CD4-positive, alpha-beta T cell treated with Interleukin-17A for 4 hours (primary cell): ENCODE data around the gene INHBB.

ENCODE experiments used
- DNase-seq: peaks from one replicate; pipeline ENCODE4 v3.0.0-alpha.2; 2020; ENCODE audit warnings: mixed read lengths

Gene INHBB

DNA sequence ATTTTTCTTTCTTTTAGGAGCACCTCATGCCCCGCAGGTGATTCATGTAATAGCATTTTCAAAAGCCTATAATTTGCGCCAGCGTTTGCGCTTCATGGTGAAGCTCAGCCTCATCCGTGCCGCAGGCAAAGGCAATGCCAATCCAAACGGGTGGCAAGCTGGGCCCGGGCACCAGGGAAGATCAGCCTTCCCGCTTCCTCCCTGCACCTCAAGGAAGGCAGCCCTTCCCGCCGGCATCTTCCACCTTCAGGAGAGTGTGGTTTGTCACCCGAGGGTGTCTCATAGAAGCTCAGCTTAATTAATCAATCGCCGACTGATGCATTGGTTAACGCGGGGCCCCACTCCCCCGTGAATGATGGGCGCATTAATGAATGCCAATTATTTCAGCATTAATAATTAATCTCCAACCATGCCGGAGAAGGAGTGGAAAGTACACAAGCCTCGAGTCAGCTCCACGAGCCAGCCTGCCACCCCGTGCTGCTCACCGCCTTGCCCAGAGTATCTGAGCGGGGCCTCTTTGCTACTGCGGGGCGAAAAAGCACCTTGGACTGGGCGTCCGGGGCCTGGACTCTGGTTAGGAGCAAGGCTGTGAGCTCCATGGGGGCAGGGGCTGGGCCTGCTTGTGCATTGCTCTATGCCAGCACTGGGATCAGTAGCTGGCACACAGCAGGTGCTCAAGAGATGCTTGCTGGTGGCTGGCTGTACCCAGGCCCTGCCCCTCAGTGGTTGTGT is 13.0 kb downstream of the INHBB start:
- no peak for DNase-seq

DNA sequence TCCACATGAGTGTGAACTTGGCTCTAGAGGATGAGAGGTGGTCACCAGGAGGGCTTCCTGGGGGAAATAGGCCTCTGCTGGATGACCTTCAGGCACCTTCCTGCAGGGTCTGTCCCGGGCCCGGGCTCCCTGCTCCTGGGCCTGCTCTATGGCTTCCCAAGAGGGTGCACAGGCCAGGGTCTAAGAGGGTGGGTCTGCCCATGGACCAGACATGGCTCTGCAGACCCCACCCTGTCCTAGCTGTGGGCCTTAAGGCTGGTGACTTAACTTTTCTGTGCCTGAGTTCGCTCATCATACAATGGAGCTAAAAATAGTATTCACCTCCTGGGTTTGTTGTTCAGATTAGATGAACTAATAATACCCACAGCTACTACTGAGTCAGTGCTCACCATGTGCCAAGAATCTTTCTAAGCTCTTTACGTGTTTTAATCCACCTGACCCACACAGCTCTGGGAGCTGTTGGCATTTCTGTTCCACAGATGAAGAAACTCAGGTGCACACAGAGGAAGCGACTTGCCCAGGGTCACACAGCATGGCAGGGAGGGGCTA is 14.4 kb downstream of the INHBB start:
- no peak for DNase-seq

DNA sequence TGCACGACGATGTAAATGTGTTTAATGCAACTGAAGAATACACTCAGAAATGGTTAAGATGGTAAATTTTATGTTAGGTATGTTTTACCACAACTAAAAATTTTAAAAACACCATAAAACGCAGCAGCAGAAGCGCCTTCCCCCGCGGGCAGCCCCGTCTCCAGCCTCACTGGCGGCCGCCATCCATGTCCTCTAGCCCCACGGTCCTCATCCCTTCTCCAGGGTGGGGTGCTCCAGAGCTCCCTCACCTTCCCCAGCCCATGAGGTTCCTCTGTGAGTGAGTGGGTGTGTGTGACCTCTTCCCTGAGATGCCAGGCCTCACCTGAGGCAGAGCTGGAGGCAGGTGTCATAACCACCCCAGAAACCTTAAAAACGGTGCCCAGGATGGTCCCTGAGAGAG is 17.0 kb downstream of the INHBB start:
- DNase-seq = no peak

DNA sequence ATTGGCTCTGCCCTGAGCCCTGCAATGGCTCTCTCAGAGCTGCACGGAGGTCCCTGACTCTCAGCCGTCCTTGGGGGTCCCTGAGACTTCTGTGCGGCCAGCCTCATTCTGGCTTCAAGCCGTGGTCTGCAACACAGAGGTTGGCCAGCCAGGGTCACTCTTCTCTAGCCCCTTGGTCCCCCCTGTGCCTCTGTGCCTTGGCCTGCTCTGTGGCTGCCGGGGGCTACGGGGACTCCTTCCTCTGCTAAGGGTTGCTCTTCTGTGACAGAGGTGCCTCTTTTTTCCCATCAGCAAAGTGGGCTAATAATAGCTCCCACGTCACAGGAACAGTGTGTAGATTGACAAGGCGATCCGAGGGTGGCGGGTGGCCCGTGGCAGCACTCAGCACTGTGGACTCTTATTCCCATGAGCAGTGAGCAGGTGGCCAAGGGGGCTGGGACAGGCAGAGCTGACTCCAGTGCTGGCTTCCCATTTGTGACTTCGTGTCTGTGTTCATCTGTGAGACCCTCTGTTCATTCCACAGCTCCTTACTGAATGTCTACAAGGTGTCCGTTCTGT is 19.4 kb downstream of the INHBB start:
- no peak for DNase-seq

DNA sequence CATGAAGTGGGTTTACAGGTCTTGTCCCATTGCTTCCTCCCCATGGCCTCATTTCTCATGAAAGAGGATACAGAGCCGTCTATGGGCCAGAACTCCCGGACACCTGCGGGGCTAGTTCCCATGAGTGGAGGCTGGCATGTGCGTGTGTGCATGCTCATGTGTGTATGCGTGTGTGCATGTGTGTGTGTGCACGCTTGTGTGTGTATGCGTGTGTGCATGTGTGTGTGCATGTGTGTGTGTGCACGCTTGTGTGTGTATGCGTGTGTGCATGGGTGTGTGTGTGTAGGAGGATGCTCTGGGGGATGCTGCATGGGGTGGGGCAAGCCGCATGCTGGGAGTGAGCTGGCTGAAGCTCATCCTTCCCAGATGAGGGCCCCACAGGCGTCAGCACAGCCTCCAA is 20.8 kb downstream of the INHBB start:
- DNase-seq = no peak

DNA sequence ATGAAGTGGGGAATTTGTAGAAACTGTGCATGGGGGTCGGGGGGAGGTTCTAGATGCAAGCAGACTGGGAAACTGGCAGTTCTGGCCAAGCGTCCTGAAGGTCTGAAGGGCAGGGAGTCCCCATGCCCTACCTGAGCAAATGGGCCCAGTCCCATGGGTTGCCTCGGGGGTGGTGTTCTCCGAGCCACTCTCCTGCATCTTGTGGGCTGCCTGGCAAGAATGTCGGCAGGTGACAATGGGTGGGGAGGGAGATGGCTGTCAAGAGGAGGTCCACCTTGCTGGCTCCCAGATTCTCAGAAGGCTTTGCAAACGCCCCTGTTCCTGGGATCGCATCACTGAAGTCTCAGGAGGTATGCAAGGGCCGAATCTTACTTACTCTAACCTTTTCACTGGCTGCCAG is 21.3 kb downstream of the INHBB start:
- no peak for DNase-seq

DNA sequence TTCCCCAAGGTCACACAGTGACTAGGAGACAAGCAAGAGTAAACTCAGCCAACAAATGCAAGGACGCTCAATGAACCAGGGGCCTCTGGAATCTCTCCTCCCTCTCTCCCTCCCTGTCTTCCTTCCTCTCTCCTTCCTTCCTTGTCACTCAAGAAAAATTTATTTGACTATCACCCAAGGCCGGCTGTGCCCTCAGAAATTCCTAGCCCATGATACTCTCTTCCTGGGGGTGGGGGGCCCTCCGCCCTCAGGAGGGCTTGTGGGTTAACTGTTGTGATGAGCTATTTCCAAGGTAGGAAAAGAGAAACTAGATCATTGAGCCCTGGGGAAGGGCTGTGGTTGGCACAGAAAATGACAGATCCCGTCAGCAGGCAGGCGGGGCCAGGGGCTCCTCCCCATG is 21.7 kb downstream of the INHBB start:
- no peak for DNase-seq

DNA sequence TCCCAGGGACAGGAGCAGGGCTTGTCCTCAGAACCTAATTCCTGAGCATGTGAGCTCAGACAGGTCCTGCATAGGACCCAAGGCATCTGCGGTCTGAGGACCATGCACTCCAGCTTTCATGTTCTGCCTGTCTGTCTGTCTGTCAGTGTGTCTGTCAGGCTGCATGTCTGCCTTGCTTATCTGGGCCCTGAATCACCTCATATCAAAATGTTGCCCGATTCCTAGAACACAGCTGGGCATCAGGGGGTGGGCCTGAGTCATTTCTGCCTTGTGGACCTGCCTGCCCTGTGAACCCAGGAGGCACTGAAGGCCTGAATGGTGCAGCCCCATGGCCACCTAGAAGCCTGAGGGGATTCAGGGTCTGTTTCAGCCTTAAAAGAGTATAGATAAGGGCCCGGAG is 22.1 kb downstream of the INHBB start:
- no peak for DNase-seq

DNA sequence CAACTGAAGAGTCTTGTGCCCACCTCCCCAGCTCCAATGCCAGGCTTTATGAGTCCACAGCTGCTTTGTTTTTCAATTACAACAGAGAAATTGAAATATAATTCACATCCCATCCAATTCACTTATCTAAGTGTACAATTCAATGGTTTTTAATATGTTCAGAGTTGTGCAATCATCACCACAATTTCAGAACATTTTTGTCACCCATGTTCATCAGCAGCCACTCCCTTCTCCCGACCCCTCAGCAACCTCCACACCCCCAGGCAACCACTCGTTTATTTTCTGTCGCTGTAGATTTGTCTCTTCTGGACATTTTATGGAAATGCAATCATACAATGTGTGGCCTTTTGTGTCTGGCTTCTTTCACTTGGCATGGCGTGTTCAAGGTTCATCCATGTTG is 23.3 kb downstream of the INHBB start:
- DNase-seq = no peak

DNA sequence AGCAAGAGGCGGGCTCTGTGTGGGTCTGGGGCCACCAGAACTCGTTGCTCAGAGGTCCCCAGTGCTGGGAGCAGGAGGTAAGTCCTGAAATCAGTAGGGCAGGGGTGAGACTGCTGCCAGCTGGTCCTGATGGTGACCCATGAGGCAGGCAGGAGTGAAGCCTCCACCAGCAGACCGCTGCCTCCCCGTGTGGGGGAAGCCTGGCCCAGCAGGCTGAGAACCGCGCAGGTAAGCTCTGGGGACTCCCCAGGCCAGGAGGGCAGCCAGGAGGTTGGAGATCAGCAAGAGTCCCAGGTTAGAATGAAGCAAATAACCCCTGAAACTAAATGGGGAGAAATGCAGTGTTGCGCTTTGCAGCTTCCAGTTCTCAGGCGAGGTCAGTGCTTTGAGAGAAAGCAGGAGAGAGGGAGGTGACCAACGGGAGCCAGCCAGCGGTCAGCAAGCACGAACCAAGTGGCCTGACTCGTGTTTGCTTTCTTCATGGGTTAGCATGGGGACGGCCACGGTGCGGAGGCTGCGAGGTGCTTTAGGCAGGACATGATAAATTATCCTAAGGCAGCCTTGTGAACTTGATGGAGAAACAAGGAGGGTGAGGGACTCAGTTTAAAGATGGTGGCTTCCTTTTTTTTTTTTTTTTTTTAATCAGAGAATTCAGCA is 26.2 kb downstream of the INHBB start:
- no peak for DNase-seq

DNA sequence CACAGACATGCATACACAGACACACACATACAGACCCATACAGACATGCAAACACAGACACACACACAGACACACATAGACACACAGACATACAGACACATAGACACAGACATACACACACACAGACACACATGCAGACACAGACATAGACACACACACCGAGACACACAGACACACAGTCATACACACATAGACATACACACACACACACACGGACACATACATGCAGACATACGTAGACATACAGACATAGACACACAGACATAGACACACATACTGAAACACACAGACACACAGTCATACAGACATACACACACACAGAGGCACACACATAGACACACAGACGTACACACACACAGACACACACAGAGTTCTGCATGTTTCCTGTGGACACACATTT is 26.9 kb downstream of the INHBB start:
- DNase-seq = no peak

DNA sequence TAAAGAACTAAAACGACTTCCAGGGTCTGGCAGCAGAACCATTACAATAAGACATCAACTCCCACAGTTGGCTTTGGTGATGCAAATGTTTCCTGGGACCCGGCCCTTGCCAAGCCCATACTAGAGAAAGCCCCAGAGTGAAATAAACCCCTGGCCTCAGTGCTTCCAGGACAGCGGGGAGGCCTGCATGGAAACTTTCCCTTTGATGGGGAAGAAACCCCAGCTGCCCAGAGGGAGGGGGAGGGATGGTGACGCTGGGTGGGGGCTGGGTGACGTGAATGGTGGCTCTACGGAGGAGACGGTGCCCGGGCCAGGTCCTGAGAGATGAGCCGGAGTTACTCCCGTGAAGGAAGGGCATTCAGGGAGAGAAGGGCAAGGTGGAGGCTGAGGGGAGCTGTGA is 27.5 kb downstream of the INHBB start:
- no peak for DNase-seq

DNA sequence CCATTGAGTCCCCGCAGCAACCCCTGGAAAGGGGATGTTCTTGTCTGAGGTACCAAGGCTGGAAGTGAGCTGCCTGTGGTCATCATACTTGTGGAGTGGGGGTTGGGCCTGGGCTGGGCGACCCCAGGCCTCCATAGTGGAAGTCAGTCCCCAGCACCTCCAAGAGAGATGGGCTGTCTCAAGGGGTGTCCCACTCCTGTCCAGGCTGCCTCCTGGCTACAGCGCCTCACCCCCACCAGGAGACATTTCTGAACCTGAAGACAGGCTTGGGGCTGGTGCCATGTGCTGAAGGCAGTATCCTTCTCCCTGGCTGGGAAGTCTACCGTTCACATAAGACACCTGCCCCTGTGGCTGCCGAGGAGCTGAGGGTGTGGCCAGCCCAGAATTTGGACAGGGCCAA is 28.9 kb downstream of the INHBB start:
- DNase-seq = no peak

DNA sequence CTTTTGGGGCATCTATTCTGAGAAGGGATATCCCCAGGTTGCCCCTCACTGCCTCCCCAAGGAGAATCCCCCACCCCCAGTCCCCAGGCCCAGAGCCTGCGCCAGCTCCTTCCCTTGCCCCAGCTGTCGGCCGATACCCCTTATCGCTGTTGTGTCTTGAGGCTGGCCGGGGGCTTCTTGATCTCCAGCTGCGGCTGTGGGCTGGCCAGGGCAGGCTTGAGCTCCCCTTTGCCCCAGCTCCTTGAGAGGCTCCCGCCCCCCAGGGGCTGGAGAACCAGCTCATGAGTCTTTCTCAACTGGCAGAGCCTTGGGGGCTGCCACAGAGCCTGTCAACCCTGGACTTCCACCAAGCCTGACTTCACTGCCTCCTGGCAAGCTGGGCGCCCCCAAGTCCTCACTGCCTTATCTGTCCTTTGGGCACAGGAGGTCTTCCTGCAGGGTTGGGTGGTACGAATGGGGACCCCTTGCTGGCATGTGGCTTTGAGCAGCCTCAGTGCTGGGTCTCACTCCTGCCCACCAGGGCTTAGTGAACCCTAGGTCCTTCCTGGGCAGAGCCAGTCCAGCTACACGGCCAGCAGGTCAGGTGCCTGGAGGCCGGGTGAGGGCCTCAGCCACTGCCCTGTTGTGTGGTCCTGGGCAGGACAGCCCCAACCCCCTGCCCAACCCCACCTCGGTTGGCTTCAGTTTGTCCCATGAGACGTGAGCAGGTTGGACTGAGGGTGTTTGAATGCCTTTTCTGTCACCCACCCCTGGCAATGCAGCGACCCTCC is 29.5 kb downstream of the INHBB start:
- DNase-seq = no peak

DNA sequence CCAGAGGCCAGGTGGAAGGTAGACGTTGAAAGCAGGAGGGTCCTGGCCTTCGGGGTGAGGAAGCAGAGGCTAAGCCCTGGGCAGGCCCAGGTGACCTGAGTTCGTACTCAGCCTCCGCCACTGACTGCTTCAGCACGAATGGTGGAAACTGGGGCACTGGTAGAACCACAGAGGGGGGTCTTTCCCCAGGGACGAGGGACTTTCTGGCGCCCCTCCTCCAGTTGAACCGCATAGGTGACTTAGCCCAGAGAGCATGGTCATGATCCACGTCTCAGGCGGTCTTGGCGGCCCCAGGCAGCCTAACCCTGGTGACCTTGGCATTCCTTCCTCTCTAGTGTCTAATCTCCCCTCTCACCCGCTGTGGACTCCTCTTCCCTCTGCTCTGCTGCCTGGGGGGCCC is 30.2 kb downstream of the INHBB start:
- DNase-seq = no peak

DNA sequence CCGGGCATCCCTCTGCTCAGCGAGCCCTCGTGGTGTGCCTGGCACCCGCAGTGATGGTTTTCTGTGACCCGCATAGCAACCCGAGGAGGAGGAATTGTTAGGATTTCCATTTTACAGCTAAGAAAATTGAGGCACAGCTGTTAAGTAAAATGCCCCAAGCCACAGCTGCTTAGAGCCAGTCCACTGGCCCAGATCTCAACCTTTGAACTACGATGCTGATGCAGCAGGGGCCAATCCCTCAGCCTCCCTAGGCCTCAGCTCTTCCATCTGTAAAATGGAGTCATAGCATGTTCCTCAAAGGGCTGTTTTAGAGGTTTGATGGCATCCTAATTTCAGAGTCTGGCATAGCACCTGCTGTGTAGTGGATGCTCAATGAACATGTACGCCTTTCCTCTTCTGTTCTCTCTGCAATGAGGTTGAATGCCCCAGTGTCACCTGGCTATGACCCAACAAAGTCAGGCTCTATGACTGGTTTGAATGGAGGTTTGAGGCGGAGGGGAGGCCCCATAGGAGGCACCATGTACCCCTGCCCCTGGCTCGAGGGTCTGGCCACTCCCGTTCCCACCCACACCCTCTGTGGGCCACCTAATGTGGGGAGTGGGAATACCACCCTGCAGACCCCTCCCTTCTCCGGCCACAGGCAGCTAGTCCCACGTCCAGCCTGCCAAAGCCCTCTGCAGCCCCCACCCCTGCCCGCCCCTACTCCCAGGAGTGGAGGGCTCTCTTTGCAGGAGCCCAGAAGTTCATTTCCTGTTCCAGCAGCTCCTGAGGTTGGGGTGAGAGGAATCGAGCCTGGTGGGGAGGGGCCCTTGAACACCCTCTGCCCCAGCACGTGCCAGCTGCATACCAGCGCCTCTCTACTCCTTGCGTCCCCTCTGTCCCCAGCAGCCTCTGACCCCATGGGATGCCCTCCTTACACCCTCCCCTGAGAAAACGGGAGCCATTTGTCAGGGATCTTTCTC is 31.0 kb downstream of the INHBB start:
- no peak for DNase-seq

DNA sequence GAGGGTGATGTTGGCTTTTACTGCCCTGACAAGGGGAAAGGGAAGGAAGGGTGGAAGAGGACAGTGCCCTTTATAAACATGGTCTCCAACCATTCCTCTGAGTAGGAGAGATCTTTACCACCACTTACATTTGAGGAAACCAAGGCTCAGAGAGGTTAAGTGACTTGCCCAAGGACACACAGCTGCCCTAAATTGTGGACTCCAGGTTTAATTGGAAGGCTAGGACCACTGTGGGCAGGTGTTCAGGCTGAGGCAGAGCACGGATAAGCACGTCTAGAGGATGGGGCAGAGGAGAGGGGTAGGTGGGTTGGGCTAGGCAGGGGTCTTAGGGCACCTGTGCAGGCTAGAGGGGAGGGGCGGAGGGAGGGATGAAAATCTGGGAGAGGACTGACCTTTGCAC is 32.7 kb downstream of the INHBB start:
- no peak for DNase-seq

DNA sequence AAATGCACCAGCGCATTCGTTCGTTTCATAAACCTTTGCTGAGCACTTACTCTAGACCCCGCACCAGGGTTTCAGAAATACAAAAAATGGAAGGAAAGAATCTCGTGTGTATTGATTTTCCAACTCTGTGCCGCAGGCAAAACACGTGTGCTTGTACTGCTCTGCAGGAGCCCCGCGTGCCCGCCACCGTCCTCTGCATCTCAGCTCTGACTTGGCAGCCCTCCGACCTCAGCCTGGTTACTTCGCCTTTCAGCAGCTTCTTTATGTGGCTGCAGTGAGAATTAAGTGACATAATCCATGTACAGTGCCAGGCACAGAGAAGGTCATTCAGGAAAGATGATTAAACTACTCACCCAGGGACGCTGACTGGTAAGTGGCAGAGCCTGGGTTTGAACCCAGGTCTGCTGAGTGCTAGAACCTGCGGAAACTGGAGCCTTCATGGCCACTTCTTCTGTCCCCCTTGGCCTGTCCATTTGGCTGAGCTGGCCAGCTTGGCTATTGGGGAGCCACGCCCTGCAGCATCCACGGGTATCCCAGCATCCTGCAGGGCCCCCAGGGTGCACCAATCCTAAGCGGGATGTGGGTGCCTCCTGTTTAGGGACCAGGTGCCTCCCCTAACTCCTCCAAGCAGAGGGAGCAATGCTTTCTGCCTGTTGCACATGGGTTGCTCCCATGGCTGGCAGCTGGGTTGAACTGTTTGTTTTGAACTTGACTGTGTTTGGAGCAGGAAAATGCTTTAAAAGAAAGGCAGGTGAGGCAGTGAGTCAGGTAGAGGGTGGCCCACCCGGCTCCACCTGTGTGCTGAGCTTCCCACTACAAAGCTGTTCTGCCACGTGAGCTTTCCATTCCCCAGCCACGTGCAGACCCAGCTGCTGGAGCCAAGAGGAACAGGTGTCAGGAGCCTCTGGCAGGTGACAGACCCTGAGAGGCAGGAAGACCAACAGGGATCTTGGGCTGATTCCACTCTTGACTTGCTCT is 34.3 kb downstream of the INHBB start:
- no peak for DNase-seq

DNA sequence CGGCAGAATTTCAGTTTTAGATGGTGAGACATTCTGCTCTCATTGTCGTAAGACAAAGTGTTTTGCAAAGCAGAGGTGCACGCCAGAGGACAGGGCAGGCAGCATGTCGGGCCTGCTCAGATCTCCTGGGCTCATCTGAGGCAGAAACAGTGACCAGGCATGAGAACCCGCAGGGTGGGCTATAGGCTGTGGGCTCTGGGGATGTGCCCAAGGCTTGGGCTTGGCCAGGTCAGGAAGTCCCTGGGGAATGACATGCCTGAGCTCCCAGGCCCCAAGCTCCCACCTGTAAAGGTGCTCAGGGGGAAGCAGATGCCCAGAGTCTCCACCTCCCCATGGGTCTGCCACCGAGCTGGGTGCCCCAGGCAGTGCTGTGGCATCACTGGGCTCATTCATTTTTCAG is 35.3 kb downstream of the INHBB start:
- no peak for DNase-seq

DNA sequence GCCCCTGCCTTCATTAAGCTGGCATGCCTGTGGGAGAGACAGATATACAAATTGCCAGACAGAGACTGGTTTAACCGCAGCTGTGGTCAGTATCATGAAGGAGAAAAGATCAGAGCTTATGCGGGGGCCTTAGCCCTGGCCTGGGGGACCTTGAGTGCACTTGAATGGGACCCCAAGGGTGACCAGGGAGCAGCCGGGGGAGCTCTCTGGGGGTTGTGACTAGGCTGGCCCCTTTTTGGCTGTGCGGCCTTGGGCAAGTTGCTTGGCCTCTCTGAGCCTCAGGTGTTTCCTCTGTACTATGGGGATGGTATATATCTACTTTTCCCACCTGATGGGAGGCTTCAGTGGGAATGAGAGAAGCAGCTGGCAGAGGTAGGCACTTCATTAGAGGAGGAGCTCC is 35.7 kb downstream of the INHBB start:
- no peak for DNase-seq

DNA sequence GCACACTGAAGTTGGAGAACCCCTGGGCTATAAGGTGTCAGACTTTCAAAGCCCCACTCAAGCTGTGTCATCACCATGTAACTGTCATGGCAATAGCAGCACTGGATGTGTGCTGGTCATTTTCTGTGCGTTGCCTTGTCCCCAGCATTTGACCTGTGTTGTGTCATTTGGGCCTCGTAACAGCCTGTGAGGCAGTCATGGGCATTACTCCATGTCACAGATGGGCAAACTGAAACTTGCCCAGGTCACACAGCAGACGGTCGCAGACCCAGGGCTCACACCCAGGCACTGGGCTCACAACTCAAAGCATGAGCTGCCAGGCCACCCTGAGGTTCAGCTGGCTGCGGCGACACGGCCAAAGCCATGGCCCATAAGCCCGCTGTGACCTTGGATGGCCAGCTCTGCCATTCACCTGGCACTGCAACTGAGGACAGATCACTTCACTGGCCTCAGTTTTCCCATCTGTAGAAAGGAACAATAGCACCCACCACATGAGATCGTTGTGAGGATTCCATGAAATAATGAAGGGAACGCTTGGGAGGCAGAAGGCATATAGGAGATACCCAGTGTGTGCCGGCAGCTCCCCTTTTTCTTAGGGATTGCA is 36.7 kb downstream of the INHBB start:
- no peak for DNase-seq
